MM.1S (cell line): ENCODE data around the gene MGST2.

Experiments used
- DNase-seq: peaks from one replicate; pipeline ENCODE4 v3.0.0-alpha.2; 2015
- H2AFZ ChIP-seq: fragments of 300-600 bp; sonication (generic); 2 replicates; pipeline ENCODE4 v1.6.0; 2016; ENCODE audit warnings: antibody characterized with exemption, low read length
- H3F3A ChIP-seq: fragments of 300-600 bp; sonication (generic); 2 replicates; pipeline ENCODE4 v1.6.1; 2016; ENCODE audit warnings: mild to moderate bottlenecking, antibody characterized with exemption, low read length, moderate library complexity, mixed read lengths; ENCODE audit not compliant: insufficient read depth
- H3K27ac ChIP-seq: fragments of 300-600 bp; sonication (generic); 2 replicates; pipeline ENCODE4 v1.5.1; 2016; ENCODE audit warnings: mild to moderate bottlenecking, low read length
- H3K27me3 ChIP-seq: fragments of 300-600 bp; sonication (generic); replicated peaks from 2 replicates; pipeline ENCODE4 v1.6.0; 2016; ENCODE audit warnings: low read length; ENCODE audit not compliant: insufficient read depth
- H3K36me3 ChIP-seq: fragments of 300-600 bp; sonication (generic); replicated peaks from 2 replicates; pipeline ENCODE4 v1.6.1; 2016; ENCODE audit warnings: mild to moderate bottlenecking, low read length, mixed read lengths; ENCODE audit not compliant: insufficient read depth
- H3K4me1 ChIP-seq: fragments of 300-600 bp; sonication (generic); 2 replicates; pipeline ENCODE4 v1.6.1; 2016; ENCODE audit warnings: low read length, mixed read lengths
- H3K4me2 ChIP-seq: fragments of 300-600 bp; sonication (generic); 2 replicates; pipeline ENCODE4 v1.6.0; 2016; ENCODE audit warnings: low read depth, low read length
- H3K4me3 ChIP-seq: fragments of 300-600 bp; sonication (generic); 2 replicates; pipeline ENCODE4 v1.5.1; 2016; ENCODE audit warnings: low read length, mixed read lengths
- H3K79me2 ChIP-seq: fragments of 300-600 bp; sonication (generic); 2 replicates; pipeline ENCODE4 v1.6.1; 2016; ENCODE audit warnings: mixed run types, low read length, mixed read lengths
- H3K9ac ChIP-seq: fragments of 300-600 bp; sonication (generic); 2 replicates; pipeline ENCODE4 v1.6.1; 2016; ENCODE audit warnings: low read length, mixed read lengths
- H3K9me2 ChIP-seq: fragments of 300-600 bp; sonication (generic); replicated peaks from 2 replicates; pipeline ENCODE4 v1.6.1; 2016; ENCODE audit warnings: mild to moderate bottlenecking, low read length, mixed read lengths; ENCODE audit not compliant: insufficient read depth
- H3K9me3 ChIP-seq: fragments of 300-600 bp; sonication (generic); replicated peaks from 2 replicates; pipeline ENCODE4 v1.6.1; 2016; ENCODE audit warnings: mild to moderate bottlenecking, low read length, mixed read lengths; ENCODE audit not compliant: insufficient read depth
- H4K20me1 ChIP-seq: fragments of 300-600 bp; sonication (generic); 2 replicates; pipeline ENCODE4 v1.6.1; 2016; ENCODE audit warnings: mild to moderate bottlenecking, low read length, moderate library complexity, mixed read lengths; ENCODE audit not compliant: insufficient read depth
- EZH2 ChIP-seq: fragments of 300-600 bp; sonication (generic); optimal IDR thresholded peaks from 2 replicates; pipeline ENCODE3; 2017; ENCODE audit warnings: low read depth, mild to moderate bottlenecking, antibody characterized with exemption, low read length, mixed read lengths
- EZH2phosphoT487 ChIP-seq: fragments of 300-600 bp; sonication (generic); IDR thresholded peaks from 2 replicates; pipeline ENCODE4 v1.6.1; 2018; ENCODE audit warnings: antibody characterized with exemption, low read length
- TF ChIP-seq, protein P1 (sequence below): fragments of 300-600 bp; sonication (generic); IDR thresholded peaks from 2 replicates; pipeline ENCODE4 v1.5.1; 2016; ENCODE audit warnings: antibody characterized with exemption, low read length, mixed read lengths

MGST2 gene

DNA sequence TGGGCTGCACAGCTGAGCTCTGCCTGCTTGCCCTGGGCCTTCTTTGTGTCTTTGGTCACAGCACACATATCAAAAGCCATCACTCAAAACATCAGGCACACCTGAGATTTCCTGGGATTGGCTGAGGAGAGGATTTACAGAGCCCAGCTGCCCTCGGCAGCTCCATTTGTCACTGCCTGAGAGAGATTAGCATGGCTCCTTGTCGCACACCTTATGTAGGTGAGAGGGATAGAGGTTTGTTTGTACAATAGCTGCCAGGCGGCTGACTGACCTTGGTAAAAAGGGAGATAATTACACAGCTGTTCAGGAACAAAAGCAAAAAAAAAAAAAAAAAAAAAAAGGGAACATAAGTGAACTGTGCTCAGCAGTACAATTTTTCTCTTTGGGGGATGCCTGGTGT is 63.2 kb downstream of the MGST2 start:
- H3K4me1 ChIP-seq, result no peaks in the 10 kb centered on the region
- no peak overlapping the region for H3K27ac ChIP-seq
- DNase-seq, result no peak
- no peaks in the 10 kb centered on the region for H4K20me1 ChIP-seq
- no peaks in the 10 kb centered on the region for H3K27me3 ChIP-seq
- no peak overlapping the region for H3K9ac ChIP-seq
- no peaks in the 10 kb centered on the region for H3K9me3 ChIP-seq
- TF ChIP-seq, protein P1, sequence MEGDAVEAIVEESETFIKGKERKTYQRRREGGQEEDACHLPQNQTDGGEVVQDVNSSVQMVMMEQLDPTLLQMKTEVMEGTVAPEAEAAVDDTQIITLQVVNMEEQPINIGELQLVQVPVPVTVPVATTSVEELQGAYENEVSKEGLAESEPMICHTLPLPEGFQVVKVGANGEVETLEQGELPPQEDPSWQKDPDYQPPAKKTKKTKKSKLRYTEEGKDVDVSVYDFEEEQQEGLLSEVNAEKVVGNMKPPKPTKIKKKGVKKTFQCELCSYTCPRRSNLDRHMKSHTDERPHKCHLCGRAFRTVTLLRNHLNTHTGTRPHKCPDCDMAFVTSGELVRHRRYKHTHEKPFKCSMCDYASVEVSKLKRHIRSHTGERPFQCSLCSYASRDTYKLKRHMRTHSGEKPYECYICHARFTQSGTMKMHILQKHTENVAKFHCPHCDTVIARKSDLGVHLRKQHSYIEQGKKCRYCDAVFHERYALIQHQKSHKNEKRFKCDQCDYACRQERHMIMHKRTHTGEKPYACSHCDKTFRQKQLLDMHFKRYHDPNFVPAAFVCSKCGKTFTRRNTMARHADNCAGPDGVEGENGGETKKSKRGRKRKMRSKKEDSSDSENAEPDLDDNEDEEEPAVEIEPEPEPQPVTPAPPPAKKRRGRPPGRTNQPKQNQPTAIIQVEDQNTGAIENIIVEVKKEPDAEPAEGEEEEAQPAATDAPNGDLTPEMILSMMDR, result no peak
- TF ChIP-seq EZH2phosphoT487 (no peak), EZH2 (no peak)
- H3K36me3 ChIP-seq, result no peaks in the 10 kb centered on the region
- no peaks in the 10 kb centered on the region for H3K9me2 ChIP-seq
- no peak overlapping the region for H3K4me2 ChIP-seq
- H3F3A ChIP-seq, result no peaks in the 10 kb centered on the region
- no peak overlapping the region for H2AFZ ChIP-seq
- H3K4me3 ChIP-seq, result no peak overlapping the region
- H3K79me2 ChIP-seq, result no peaks in the 10 kb centered on the region

DNA sequence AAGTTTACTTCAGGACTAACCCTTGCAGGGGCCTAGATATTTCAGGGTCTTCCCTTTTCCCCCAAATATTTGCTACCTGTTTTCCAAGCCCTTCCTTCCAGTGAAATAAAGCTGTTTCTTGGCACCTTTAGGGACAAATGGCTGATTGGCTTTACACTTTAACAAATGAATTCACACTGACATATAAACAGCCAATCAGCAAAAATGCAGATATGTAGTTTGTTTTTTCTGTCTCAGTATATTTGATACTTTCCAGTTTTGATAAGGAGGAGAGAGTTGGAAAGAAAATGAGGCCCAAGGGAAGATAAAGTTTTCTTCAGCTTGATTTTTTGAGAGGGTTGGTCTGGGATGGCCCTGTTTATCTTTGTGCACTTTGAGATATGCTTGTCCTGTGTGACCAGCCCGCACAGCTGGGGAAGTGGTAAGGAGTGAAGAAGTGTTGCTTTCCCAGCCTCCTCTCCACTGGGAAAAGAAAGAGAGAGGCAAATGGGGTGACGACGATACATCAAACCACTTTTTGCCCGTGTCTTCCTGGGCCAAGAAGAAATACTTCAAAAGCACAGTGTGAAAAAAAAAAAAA is 67.5 kb downstream of the MGST2 start:
- Histone ChIP-seq H3K27me3 (no peaks in the 10 kb centered on the region), H3F3A (no peaks in the 10 kb centered on the region), H3K27ac (no peak overlapping the region), H3K9ac (no peak overlapping the region), H3K9me2 (no peaks in the 10 kb centered on the region), H3K79me2 (no peaks in the 10 kb centered on the region), H3K4me1 (no peaks in the 10 kb centered on the region), H3K36me3 (no peaks in the 10 kb centered on the region), H2AFZ (no peak overlapping the region), H3K4me3 (no peak overlapping the region), H4K20me1 (no peaks in the 10 kb centered on the region), H3K9me3 (no peaks in the 10 kb centered on the region), H3K4me2 (no peak overlapping the region)
- no peak for TF ChIP-seq EZH2
- TF ChIP-seq EZH2phosphoT487, result no peak
- TF ChIP-seq, protein P1, result no peak
- no peak for DNase-seq

DNA sequence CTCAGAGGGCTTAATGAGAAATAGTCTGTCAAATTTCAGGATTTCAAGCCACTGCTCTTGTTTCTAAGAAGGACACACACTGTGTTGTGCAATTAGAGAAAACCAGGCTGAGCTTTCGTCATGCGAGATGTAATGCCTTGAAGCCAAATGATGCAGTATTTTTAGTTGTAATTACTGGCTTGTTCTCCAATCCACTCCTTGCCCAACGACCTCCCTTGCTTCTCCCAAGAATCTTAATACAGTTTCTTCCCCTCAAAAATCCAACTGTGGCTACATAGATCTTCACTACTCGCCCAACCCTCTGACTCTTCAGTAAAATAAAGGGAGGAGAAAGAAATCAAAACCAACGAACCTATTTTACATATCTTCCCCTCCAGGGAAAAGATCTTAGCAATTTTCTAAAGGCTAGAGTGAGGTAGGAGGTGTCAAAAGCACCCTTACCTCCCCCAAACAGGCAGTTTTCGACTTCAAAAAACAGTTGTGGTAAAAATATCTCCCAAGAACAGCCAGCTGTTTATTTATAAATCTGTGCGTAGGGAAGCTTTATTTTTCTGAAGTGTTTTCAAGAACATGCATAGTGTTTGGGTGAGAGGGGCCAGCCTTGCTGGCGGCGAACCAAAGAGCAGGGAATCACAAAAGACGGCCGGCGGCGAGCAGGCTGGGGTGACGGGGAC is 68.7 kb downstream of the MGST2 start:
- DNase-seq, result no peak
- Histone ChIP-seq H3F3A (no peaks in the 10 kb centered on the region), H3K27me3 (no peaks in the 10 kb centered on the region), H3K36me3 (no peaks in the 10 kb centered on the region), H3K4me3 (peak overlapping the region; percentile 57), H3K9ac (peak overlapping the region; percentile 6; the same call in 1 of the 2 replicates), H3K27ac (no peak overlapping the region), H2AFZ (peak overlapping the region; percentile 89), H3K79me2 (no peaks in the 10 kb centered on the region), H4K20me1 (no peaks in the 10 kb centered on the region), H3K9me2 (no peaks in the 10 kb centered on the region), H3K4me2 (peak overlapping the region; percentile 96), H3K9me3 (no peaks in the 10 kb centered on the region), H3K4me1 (no peaks in the 10 kb centered on the region)
- no peak for TF ChIP-seq EZH2phosphoT487
- no peak for TF ChIP-seq EZH2
- TF ChIP-seq, protein P1, result no peak
